ENCODE measurements around the gene C3AR1. TPM values are rescaled to one million over a fixed set of nuclear protein-coding genes. Genes with fewer than 3 reads are reported as not detected.

Gene C3AR1
- total RNA-seq, 1 experiment from 2014 or later = 0.09 TPM

- TF ChIP-seq ZNF512 (CRISPR knock-in tag; IDR thresholded peaks at IDR 0.05; ENCODE audit: borderline replicate concordance) (no peak), MXD4 (CRISPR knock-in tag; IDR thresholded peaks at IDR 0.05; ENCODE audit: borderline replicate concordance) (no peak), ZNF396 (CRISPR knock-in tag; IDR thresholded peaks at IDR 0.05; ENCODE audit: borderline replicate concordance) (no peak), CTCF (IDR thresholded peaks at IDR 0.05) (no peak), ZNF263 (CRISPR knock-in tag; IDR thresholded peaks at IDR 0.05; ENCODE audit: low read depth) (no peak), NFYB (CRISPR knock-in tag; conservative IDR thresholded peaks at IDR 0.05; ENCODE audit: low read depth) (no peak), AR (CRISPR knock-in tag; IDR thresholded peaks at IDR 0.05) (no peak), MAX (CRISPR knock-in tag; IDR thresholded peaks at IDR 0.05) (peak; percentile 90), JUN (CRISPR knock-in tag; IDR thresholded peaks at IDR 0.05) (no peak), FOXP4 (CRISPR knock-in tag; IDR thresholded peaks at IDR 0.05) (peak; percentile 41), HMGA2 (CRISPR knock-in tag; IDR thresholded peaks at IDR 0.05) (no peak), CDX4 (CRISPR knock-in tag; IDR thresholded peaks at IDR 0.05; ENCODE audit: borderline replicate concordance) (no peak), E2F5 (CRISPR knock-in tag; IDR thresholded peaks at IDR 0.05) (0 out of 2 replicates have a peak, but pooled peaks have one; percentile 27), OVOL2 (CRISPR knock-in tag; IDR thresholded peaks at IDR 0.05; ENCODE audit: borderline replicate concordance) (no peak), ZNF138 (CRISPR knock-in tag; conservative IDR thresholded peaks at IDR 0.05) (no peak), ARID4B (CRISPR knock-in tag; IDR thresholded peaks at IDR 0.05; ENCODE audit: borderline replicate concordance) (peak; percentile 89), RELA (CRISPR knock-in tag; IDR thresholded peaks at IDR 0.05; ENCODE audit: borderline replicate concordance) (no peak), TCF7 (CRISPR knock-in tag; IDR thresholded peaks at IDR 0.05; ENCODE audit: low read depth) (no peak), ZSCAN18 (CRISPR knock-in tag; IDR thresholded peaks at IDR 0.05) (no peak)
These were observed 47.2 kb downstream of the C3AR1 start (continued) for GRCh38 chr12:8018666-8019581.
